Esophagus squamous epithelium (tissue), 5 donors: ENCODE data around the gene PINLYP. TPM values are rescaled to one million over a fixed set of nuclear protein-coding genes. Genes with fewer than 3 reads are reported as not detected.
A peak's percentile ranks its signal among the peaks of the same experiment; 100 is the strongest.

Experiments
- DNase-seq: peaks from one replicate; lab custom pipeline; 2025; lab: John Stamatoyannopoulos, UW
- H3K27ac ChIP-seq, 4 donors: fragments of 200-600 bp; sonication (generic); one replicate each; pipeline ENCODE4 v1.5.1; 2016 to 2019; ENCODE audit warnings: mild to moderate bottlenecking in 1 of 4
- H3K27me3 ChIP-seq, 4 donors: fragments of 200-600 bp; sonication (generic); 1 replicate in 3 of 4; 2 replicates in 1 of 4; pipeline versions ENCODE4 v1.5.1 to v1.6.0; 2017 to 2021; ENCODE audit warnings: antibody characterized with exemption in 1 of 4
- H3K36me3 ChIP-seq, 3 donors: fragments of 200-600 bp; sonication (generic); one replicate each; pipeline ENCODE4 v1.5.1; 2016 to 2019
- H3K4me1 ChIP-seq, 3 donors: fragments of 200-600 bp; sonication (generic); one replicate each; pipeline ENCODE4 v1.5.1; 2017 to 2019
- H3K4me3 ChIP-seq, 4 donors: fragments of 200-600 bp; sonication (generic); 1 replicate in 3 of 4; 2 replicates in 1 of 4; pipeline ENCODE4 v1.5.1; 2016 to 2019; ENCODE audit warnings: mild to moderate bottlenecking in 2 of 4, moderate library complexity in 1 of 4
- H3K9me3 ChIP-seq, 3 donors: fragments of 200-600 bp; sonication (generic); one replicate each; pipeline ENCODE4 v1.5.1; 2016 to 2019
- CTCF ChIP-seq, 6 experiments: fragments of 450-650 bp in 4 of 6; fragments of 200-600 bp in 2 of 6; sonication (generic) in 2 of 6; IDR thresholded peaks; one replicate each; pipeline ENCODE4 v1.5.1; 2016 to 2019; ENCODE audit warnings: antibody characterized with exemption in 6 of 6, mild to moderate bottlenecking in 4 of 6, moderate library complexity in 4 of 6
- POLR2A ChIP-seq, 4 donors: fragments of 450-650 bp; IDR thresholded peaks; one replicate each; pipeline ENCODE4 v1.6.1; 2017; ENCODE audit warnings: antibody characterized with exemption in 4 of 4, mild to moderate bottlenecking in 4 of 4, moderate library complexity in 3 of 4
- WGBS, 2 donors: methylation state at CpG; one replicate each; pipeline ENCODE4 v1.1.5; 2018; 5-methylcytosine and 5-hydroxymethylcytosine counted together
- intact Hi-C: fragments of 100-400 bp; cut with DNase I; formaldehyde crosslinking; loops from one replicate; pipeline ENCODE4 v1.15.0; 2022
- total RNA-seq, 4 donors: library from RNA; depleted of rRNA; stranded (reverse); fragments of >200 nt; gene quantifications; one replicate each; pipeline ENCODE4 v1.1.0, GENCODE V29; 2016
- donor health status: DM: yes; HTN: yes; CAD: no.

Gene PINLYP
- total RNA-seq, 4 donors from 2014 or later = 1.9 to 23.3 (median 9.3) TPM

- H3K27me3 ChIP-seq = no peaks in the 10 kb centered on the region
- intact Hi-C loops = no loop called here
- peak overlapping the region; percentile 66 to 90 (median 72) for H3K4me3 ChIP-seq
- no peaks in the 10 kb centered on the region for H3K9me3 ChIP-seq
- no peaks in the 10 kb centered on the region for H3K36me3 ChIP-seq
- H3K4me1 ChIP-seq = peaks cover 14 to 41% (median 15%) of the 10 kb centered on the region in 3 donors
- no peak for DNase-seq
- WGBS, 2 donors = 27 to 42% methylated on average over 19 to 20 of the region's 23 CpGs
- TF ChIP-seq CTCF (IDR thresholded peaks at IDR 0.05) (no peak), POLR2A (IDR thresholded peaks at IDR 0.05) (no peak)
- peak overlapping the region; percentile 88 to 96 (median 92) for H3K27ac ChIP-seq
Measured at GRCh38 chr19:43620061-43621001, 44.7 kb downstream of the PINLYP start.

GRCh38 chr19:43622070-43622469 lies 46.5 kb downstream of the PINLYP start:
- Histone ChIP-seq H3K27ac (no peak overlapping the region), H3K27me3 (no peaks in the 10 kb centered on the region), H3K4me3 (no peak overlapping the region), H3K36me3 (no peaks in the 10 kb centered on the region), H3K4me1 (peaks cover 11 to 46% (median 15%) of the 10 kb centered on the region in 3 donors), H3K9me3 (no peaks in the 10 kb centered on the region)
- 61 to 66% methylated on average over 4 of the region's 4 CpGs for WGBS, 2 donors
- TF ChIP-seq POLR2A (IDR thresholded peaks at IDR 0.05) (no peak), CTCF (IDR thresholded peaks at IDR 0.05) (no peak)
- DNase-seq = no peak
- intact Hi-C loops = no loop called here

GRCh38 chr19:43622956-43623355 lies 47.4 kb downstream of the PINLYP start:
- no peak for TF ChIP-seq CTCF (IDR thresholded peaks at IDR 0.05)
- no peak for TF ChIP-seq POLR2A (IDR thresholded peaks at IDR 0.05)
- H3K4me1 ChIP-seq = peaks cover 11 to 46% (median 15%) of the 10 kb centered on the region in 3 donors
- H3K36me3 ChIP-seq = no peaks in the 10 kb centered on the region
- H3K27ac ChIP-seq = no peak overlapping the region
- no CpG with 5 or more reads among the region's 1 CpG for WGBS, 2 donors
- H3K9me3 ChIP-seq = no peaks in the 10 kb centered on the region
- no peaks in the 10 kb centered on the region for H3K27me3 ChIP-seq
- intact Hi-C loops = no loop called here
- no peak for DNase-seq
- H3K4me3 ChIP-seq = no peak overlapping the region

- no peaks in the 10 kb centered on the region for H3K36me3 ChIP-seq
- TF ChIP-seq POLR2A (IDR thresholded peaks at IDR 0.05) (no peak), CTCF (IDR thresholded peaks at IDR 0.05) (no peak)
- no peaks in the 10 kb centered on the region for H3K9me3 ChIP-seq
- H3K4me1 ChIP-seq = peaks cover 5 to 36% (median 7%) of the 10 kb centered on the region in 3 donors
- no peaks in the 10 kb centered on the region for H3K27me3 ChIP-seq
- no peak overlapping the region for H3K4me3 ChIP-seq
- intact Hi-C loops = no loop called here
- 82 to 84% methylated on average over 23 to 35 of the region's 35 CpGs for WGBS, 2 donors
- peak overlapping the region in 1 of 4 donors; percentile 34 for H3K27ac ChIP-seq
- no peak for DNase-seq
Measured at GRCh38 chr19:43623889-43624670, 48.5 kb downstream of the PINLYP start.
